ENCODE results near the gene CA12.

Gene CA12

GRCh38 chr15:63283126-63283525, 98.5 kb downstream of the CA12 start:
- no peaks in the 10 kb centered on the region for H3K27me3 ChIP-seq (ENCODE audit: insufficient read depth, low read depth, severe bottlenecking)
- no peak overlapping the region for H3K4me3 ChIP-seq (ENCODE audit: low read depth, low read length)
- no peaks in the 10 kb centered on the region for H3K9me3 ChIP-seq (ENCODE audit: severe bottlenecking)
- DNase-seq: no peak
- H3K27ac ChIP-seq: no peak overlapping the region
- H3K36me3 ChIP-seq: no peaks in the 10 kb centered on the region
- no peak for TF ChIP-seq CTCF (IDR thresholded peaks at IDR 0.05; ENCODE audit: low read depth, low read length)

GRCh38 chr15:63277893-63278456, 103.7 kb downstream of the CA12 start:
- Histone ChIP-seq H3K4me3 (ENCODE audit: low read depth, low read length) (peak overlapping the region; percentile 39), H3K27ac (no peak overlapping the region), H3K27me3 (ENCODE audit: insufficient read depth, low read depth, severe bottlenecking) (no peaks in the 10 kb centered on the region), H3K9me3 (ENCODE audit: severe bottlenecking) (no peaks in the 10 kb centered on the region), H3K36me3 (no peaks in the 10 kb centered on the region)
- DNase-seq: no peak
- TF ChIP-seq CTCF (IDR thresholded peaks at IDR 0.05; ENCODE audit: low read depth, low read length): no peak

- Histone ChIP-seq H3K9me3 (ENCODE audit: severe bottlenecking) (no peaks in the 10 kb centered on the region), H3K4me3 (ENCODE audit: low read depth, low read length) (peak within 1 kb of the TSS; percentile 94), H3K36me3 (no peaks in the 10 kb centered on the region), H3K27me3 (ENCODE audit: insufficient read depth, low read depth, severe bottlenecking) (no peaks in the 10 kb centered on the region), H3K27ac (peak within 1 kb of the TSS; percentile 66)
- no peak for TF ChIP-seq CTCF (IDR thresholded peaks at IDR 0.05; ENCODE audit: low read depth, low read length)
- DNase-seq: peak; percentile 83
Measured at GRCh38 chr15:63277038-63277892, 104.4 kb downstream of the CA12 start, which contains the start of gene APH1B. APH1B (plus strand) TSS chr15:63277605; CDS start chr15:63277624, 19 bp downstream.

- peak overlapping the region; percentile 66 for H3K27ac ChIP-seq
- DNase-seq: no peak
- no peak for TF ChIP-seq CTCF (IDR thresholded peaks at IDR 0.05; ENCODE audit: low read depth, low read length)
- no peaks in the 10 kb centered on the region for H3K27me3 ChIP-seq (ENCODE audit: insufficient read depth, low read depth, severe bottlenecking)
- peak overlapping the region; percentile 94 for H3K4me3 ChIP-seq (ENCODE audit: low read depth, low read length)
- H3K9me3 ChIP-seq (ENCODE audit: severe bottlenecking): no peaks in the 10 kb centered on the region
- H3K36me3 ChIP-seq: no peaks in the 10 kb centered on the region
Measured at GRCh38 chr15:63276342-63277037, 105.2 kb downstream of the CA12 start.

- H3K36me3 ChIP-seq: no peaks in the 10 kb centered on the region
- DNase-seq: no peak
- no peaks in the 10 kb centered on the region for H3K27me3 ChIP-seq (ENCODE audit: insufficient read depth, low read depth, severe bottlenecking)
- no peak overlapping the region for H3K4me3 ChIP-seq (ENCODE audit: low read depth, low read length)
- TF ChIP-seq CTCF (IDR thresholded peaks at IDR 0.05; ENCODE audit: low read depth, low read length): no peak
- no peaks in the 10 kb centered on the region for H3K9me3 ChIP-seq (ENCODE audit: severe bottlenecking)
- no peak overlapping the region for H3K27ac ChIP-seq
Measured at GRCh38 chr15:63274427-63274826, 107.2 kb downstream of the CA12 start.
